IMR-90 (cell line): ENCODE results near the gene DMRT3. TPM values are rescaled to one million over a fixed set of nuclear protein-coding genes. Genes with fewer than 3 reads are reported as not detected.

Experiments used
- ATAC-seq: fragments of 200-7000 bp; cut with Tn5 transposase; 2 replicates; pipeline ENCODE4 v1.9.1; 2020; ENCODE audit warnings: low read depth, mild to moderate bottlenecking, moderate library complexity
- BruUV-seq: library from RNA; stranded (reverse); fragments of 400-500 nt; replicated peaks from 2 replicates; lab custom pipeline; 2021; lab: Mats Ljungman, UMichigan
- CTCF ChIA-PET: fragments of 300-600 bp; formaldehyde crosslinking; extraction: SDS; loops from one replicate; lab custom pipeline; 2021; ENCODE audit warnings: antibody characterized with exemption; lab: Yijun Ruan, JAX
- POLR2A ChIA-PET: fragments of 300-600 bp; sonication (Branson Sonifier 250); formaldehyde crosslinking; loops from one replicate; lab custom pipeline; 2022; ENCODE audit warnings: antibody characterized with exemption; ENCODE audit not compliant: unreplicated experiment; lab: Charles Lee
- DNase-seq: peaks from one replicate; pipeline ENCODE4 v3.0.0; 2013
- H2AFZ ChIP-seq: replicated peaks from 2 replicates; pipeline ENCODE3; 2013; ENCODE audit warnings: low read length, mild to moderate bottlenecking; ENCODE audit not compliant: poor library complexity
- H2AK5ac ChIP-seq: 2 replicates; pipeline ENCODE4 v1.6.1; 2013; ENCODE audit warnings: low read depth, low read length, inconsistent platforms
- H2AK9ac ChIP-seq: replicated peaks from 2 replicates; pipeline ENCODE3; 2013; ENCODE audit warnings: mild to moderate bottlenecking, low read depth, low read length, moderate library complexity; ENCODE audit not compliant: poor library complexity
- H2BK120ac ChIP-seq: 2 replicates; pipeline ENCODE4 v1.6.1; 2013; ENCODE audit warnings: low read depth, low read length, inconsistent platforms
- H2BK15ac ChIP-seq: 3 replicates; pipeline ENCODE4 v1.6.1; 2013; ENCODE audit warnings: low read depth, low read length, inconsistent platforms
- H2BK20ac ChIP-seq: 2 replicates; pipeline ENCODE4 v1.6.1; 2013; ENCODE audit warnings: low read depth, mild to moderate bottlenecking, inconsistent platforms, low read length, moderate library complexity
- H2BK5ac ChIP-seq: 2 replicates; pipeline ENCODE4 v1.6.1; 2013; ENCODE audit warnings: mild to moderate bottlenecking, low read depth, low read length, inconsistent platforms; ENCODE audit not compliant: poor library complexity, severe bottlenecking
- H3K14ac ChIP-seq: replicated peaks from 2 replicates; pipeline ENCODE4 v1.6.1; 2013; ENCODE audit warnings: low read depth, low read length, inconsistent platforms
- H3K18ac ChIP-seq: 2 replicates; pipeline ENCODE4 v1.6.1; 2013; ENCODE audit warnings: low read depth, low read length, control low read depth
- H3K23ac ChIP-seq: 2 replicates; pipeline ENCODE4 v1.6.1; 2013; ENCODE audit warnings: low read depth, low read length, inconsistent platforms
- H3K27ac ChIP-seq: 2 replicates; pipeline ENCODE4 v1.5.1; 2013; ENCODE audit warnings: mild to moderate bottlenecking, control low read depth, low read length; ENCODE audit not compliant: insufficient read depth
- H3K27me3 ChIP-seq: 2 replicates; pipeline ENCODE4 v1.6.1; 2013; ENCODE audit warnings: low read length; ENCODE audit not compliant: control insufficient read depth, insufficient read depth
- H3K36me3 ChIP-seq: 2 replicates; pipeline ENCODE4 v1.6.1; 2013; ENCODE audit warnings: low read length, mixed read lengths; ENCODE audit not compliant: control insufficient read depth, insufficient read depth
- H3K4ac ChIP-seq: 2 replicates; pipeline ENCODE4 v1.6.1; 2013; ENCODE audit warnings: low read depth, low read length, inconsistent platforms
- H3K4me1 ChIP-seq: 2 replicates; pipeline ENCODE4 v1.6.1; 2013; ENCODE audit warnings: low read length, mixed read lengths; ENCODE audit not compliant: control insufficient read depth, insufficient read depth
- H3K4me2 ChIP-seq: 2 replicates; pipeline ENCODE4 v1.6.1; 2013; ENCODE audit warnings: low read depth, mild to moderate bottlenecking, control low read depth, low read length, moderate library complexity
- H3K4me3 ChIP-seq: 2 replicates; pipeline ENCODE4 v1.5.1; 2013; ENCODE audit warnings: low read depth, mild to moderate bottlenecking, control low read depth, low read length, moderate library complexity; ENCODE audit not compliant: insufficient read depth
- H3K56ac ChIP-seq: 2 replicates; pipeline ENCODE4 v1.6.1; 2013; ENCODE audit warnings: low read length, inconsistent platforms; ENCODE audit not compliant: insufficient read depth; ENCODE audit errors: extremely low read depth
- H3K79me1 ChIP-seq, 2 experiments: 2 replicates each; pipeline ENCODE4 v1.6.1; 2013; ENCODE audit warnings: low read length in 2 of 2, inconsistent platforms in 1 of 2, low read depth in 1 of 2
- H3K9ac ChIP-seq: 2 replicates; pipeline ENCODE4 v1.6.1; 2013; ENCODE audit warnings: low read depth, low read length, control low read depth
- H3K9me1 ChIP-seq: 2 replicates; pipeline ENCODE4 v1.6.1; 2013; ENCODE audit warnings: low read length, inconsistent platforms; ENCODE audit not compliant: insufficient read depth
- H3K9me3 ChIP-seq: 2 replicates; pipeline ENCODE4 v1.6.1; 2013; ENCODE audit warnings: low read length; ENCODE audit not compliant: control insufficient read depth, insufficient read depth
- H4K20me1 ChIP-seq: 2 replicates; pipeline ENCODE4 v1.6.1; 2013; ENCODE audit warnings: low read length, inconsistent platforms; ENCODE audit not compliant: insufficient read depth
- H4K5ac ChIP-seq: 2 replicates; pipeline ENCODE4 v1.6.1; 2013; ENCODE audit warnings: mild to moderate bottlenecking, low read depth, low read length, control low read depth
- H4K8ac ChIP-seq, 2 experiments: 2 replicates each; pipeline ENCODE4 v1.6.1; 2013; ENCODE audit warnings: low read depth in 2 of 2, low read length in 2 of 2, control low read depth in 1 of 2, inconsistent platforms in 1 of 2
- H4K91ac ChIP-seq: 2 replicates; pipeline ENCODE4 v1.6.1; 2013; ENCODE audit warnings: low read depth, low read length, inconsistent platforms; ENCODE audit not compliant: insufficient read depth
- CTCF ChIP-seq: conservative IDR thresholded peaks from 2 replicates; pipeline ENCODE4 v1.5.1; 2012; ENCODE audit warnings: mild to moderate bottlenecking, low read depth, low read length, improper control_type of control experiment
- POLR2A ChIP-seq: IDR thresholded peaks from 2 replicates; pipeline ENCODE4 v1.6.1; 2012; ENCODE audit warnings: mild to moderate bottlenecking, low read depth, low read length
- RAD21 ChIP-seq: IDR thresholded peaks from 2 replicates; pipeline ENCODE4 v1.6.1; 2012; ENCODE audit warnings: low read length, improper control_type of control experiment
- SMC3 ChIP-seq: fragments of 150-350 bp; IDR thresholded peaks from 2 replicates; pipeline ENCODE4 v1.6.1; 2016; ENCODE audit warnings: low read depth, mild to moderate bottlenecking, antibody characterized with exemption, low read length, moderate library complexity
- WGBS, 2 experiments: methylation state at CpG; one replicate each; pipeline versions ENCODE4 v1.1.5 to v1.1.7; 2013; ENCODE audit warnings: missing lambda C conversion rate in 2 of 2; ENCODE audit not compliant: insufficient read length in 1 of 2; ENCODE audit errors: extremely low coverage in 2 of 2; 5-methylcytosine and 5-hydroxymethylcytosine counted together
- dilution Hi-C: fragments of 300-500 bp; cut with HindIII; formaldehyde crosslinking; loops from one replicate; pipeline ENCODE4 v1.14.3; 2018; ENCODE audit warnings: low sequenced_read_pairs; ENCODE audit not compliant: unreplicated experiment
- in situ Hi-C: fragments of 300-500 bp; cut with MboI; formaldehyde crosslinking; loops from 3 replicates; pipeline ENCODE4 v1.14.3; 2019; ENCODE audit warnings: low sequenced_read_pairs, inconsistent platforms, mixed read lengths
- intact Hi-C: fragments of 100-400 bp; cut with micrococcal nuclease; formaldehyde crosslinking; loops from 2 replicates; pipeline ENCODE4 v1.10.0; 2022
- polyA plus RNA-seq, 3 experiments: library from polyadenylated mRNA; depleted of rRNA; stranded (reverse); fragments of >200 nt; gene quantifications; 2 replicates each; pipeline ENCODE4 v1.2.3, GENCODE V29; 2012; ENCODE audit warnings: low replicate concordance in 1 of 3
- total RNA-seq: library from RNA; depleted of rRNA; stranded (reverse); fragments of >200 nt; gene quantifications from 2 replicates; pipeline ENCODE4 v1.2.3, GENCODE V29; 2012

DMRT3 gene
- total and polyA plus RNA-seq, 2 of the 4 experiments (the other 2 are of a cell fraction), result not detected

GRCh38 chr9:1009101-1009707 lies 32.7 kb downstream of the DMRT3 start:
- peak overlapping the region; percentile 82 for H2AFZ ChIP-seq
- intact Hi-C loops, result loop anchor here (1.0 to 5.0 kb wide), 5 partner anchors 116 to 662 kb away; no protein-coding TSS in a partner anchor
- H2AK5ac ChIP-seq, result no peak overlapping the region

More at GRCh38 chr9:1009101-1009707, 32.7 kb downstream of the DMRT3 start:
- WGBS, 2 experiments, result 9% methylated on average over 9 of the region's 14 CpGs; no CpG with 5 or more reads in 1 of the 2 experiments
- in situ Hi-C loops (loop anchor here (5.0 to 10.0 kb wide), 4 partner anchors 117 to 622 kb away; no protein-coding TSS in a partner anchor), dilution Hi-C loops (no loop called here)
- Histone ChIP-seq H4K20me1 (no peaks in the 10 kb centered on the region), H4K8ac (no peak overlapping the region), H3K56ac (no peak overlapping the region), H3K4me1 (no peaks in the 10 kb centered on the region), H2BK20ac (0 out of 2 replicates have a peak overlapping the region, but pooled peaks have one; percentile 16), H3K79me1 (no peaks in the 10 kb centered on the region), H2AK9ac (peak overlapping the region; percentile 33), H3K36me3 (no peaks in the 10 kb centered on the region), H3K27ac (no peak overlapping the region), H3K14ac (no peak overlapping the region), H4K91ac (no peak overlapping the region), H3K9me1 (no peaks in the 10 kb centered on the region), H3K9me3 (no peaks in the 10 kb centered on the region), H3K23ac (no peak overlapping the region), H3K4me2 (no peak overlapping the region), H2BK120ac (no peak overlapping the region), H4K5ac (no peak overlapping the region), H2BK5ac (no peak overlapping the region), H3K4ac (no peak overlapping the region), H3K9ac (no peak overlapping the region), H3K4me3 (no peak overlapping the region), H2BK15ac (no peak overlapping the region), H3K18ac (no peak overlapping the region), H3K27me3 (no peaks in the 10 kb centered on the region)
- ChIA-PET POLR2A (no interaction called here), CTCF (interaction anchor here (0.5 to 1.0 kb wide), 11 partner anchors 8 to 621 kb away, joined by 3 to 5 read pairs (median 3); no protein-coding TSS in a partner anchor)
- DNase-seq (peak; percentile 60), ATAC-seq (peak; percentile 96)
- no TSS peak for BruUV-seq
- TF ChIP-seq SMC3 (peak; percentile 78), POLR2A (no peak), RAD21 (peak; percentile 97), CTCF (peak; percentile 93)
